GM12878 (cell line): ENCODE results near the gene TMEM88. TPM values are rescaled to one million over a fixed set of nuclear protein-coding genes. Genes with fewer than 3 reads are reported as not detected.

Experiments
- ATAC-seq: fragments of 200-7000 bp; cut with Tn5 transposase; 3 replicates; pipeline ENCODE4 v1.9.1; 2020; ENCODE audit warnings: mild to moderate bottlenecking, moderate library complexity
- BruUV-seq: library from RNA; stranded (reverse); fragments of 400-500 nt; replicated peaks from 2 replicates; lab custom pipeline; 2021; lab: Mats Ljungman, UMichigan
- CTCF ChIA-PET: fragments of 300-600 bp; sonication (Branson Sonifier 250); formaldehyde crosslinking; extraction: SDS; loops from one replicate; lab custom pipeline; 2021; ENCODE audit warnings: inconsistent platforms; lab: Yijun Ruan, JAX
- POLR2A ChIA-PET: fragments of 350-600 bp; formaldehyde crosslinking; extraction: SDS; loops from one replicate; lab custom pipeline; 2021; ENCODE audit warnings: inconsistent platforms; lab: Charles Lee
- RAD21 ChIA-PET: fragments of 300-600 bp; sonication (Branson Sonifier 250); formaldehyde crosslinking; loops from one replicate; lab custom pipeline; 2023; ENCODE audit warnings: antibody characterized with exemption; ENCODE audit not compliant: unreplicated experiment; lab: Charles Lee
- SMC1A ChIA-PET: fragments of 300-600 bp; sonication (Branson Sonifier 250); formaldehyde crosslinking; loops from one replicate; lab custom pipeline; 2023; ENCODE audit not compliant: unreplicated experiment, uncharacterized antibody; lab: Charles Lee
- DNase-seq: peaks from one replicate; pipeline ENCODE4 v3.0.0-alpha.2; 2011; ENCODE audit warnings: low read depth, low spot score
- FAIRE-seq: peaks from 3 replicates; lab custom pipeline; 2011; peaks lifted over from hg19 to GRCh38; lab: Jason Lieb, UNC
- H2AFZ ChIP-seq: 2 replicates; pipeline ENCODE4 v1.6.0; 2011; ENCODE audit warnings: low read depth, low read length, control low read depth; ENCODE audit not compliant: control insufficient read depth
- H3K27ac ChIP-seq: 2 replicates; pipeline ENCODE4 v1.5.1; 2011; ENCODE audit warnings: control low read depth; ENCODE audit not compliant: control insufficient read depth, insufficient read depth
- H3K27me3 ChIP-seq, 2 experiments: replicated peaks in 1 of 2; 2 replicates each; pipeline versions ENCODE4 v1.6.0 to v1.6.1; 2011; ENCODE audit warnings: low read length in 1 of 2; ENCODE audit not compliant: control insufficient read depth in 2 of 2, insufficient read depth in 2 of 2
- H3K36me3 ChIP-seq, 2 experiments: 2 replicates each; pipeline ENCODE4 v1.5.1; 2011; ENCODE audit warnings: low read length in 1 of 2; ENCODE audit not compliant: control insufficient read depth in 2 of 2, insufficient read depth in 2 of 2
- H3K4me1 ChIP-seq: 2 replicates; pipeline ENCODE4 v1.6.1; 2011; ENCODE audit warnings: mild to moderate bottlenecking, low read length, moderate library complexity, mixed read lengths; ENCODE audit not compliant: control insufficient read depth, insufficient read depth
- H3K4me2 ChIP-seq: 2 replicates; pipeline ENCODE4 v1.6.0; 2011; ENCODE audit warnings: control low read depth; ENCODE audit not compliant: control insufficient read depth, insufficient read depth
- H3K4me3 ChIP-seq: fragments of 200-600 bp; sonication (generic); 2 replicates; pipeline ENCODE4 v1.5.1; 2016
- H3K79me2 ChIP-seq: 2 replicates; pipeline ENCODE4 v1.6.0; 2011; ENCODE audit warnings: low read length; ENCODE audit not compliant: control insufficient read depth, insufficient read depth
- H3K9ac ChIP-seq: 2 replicates; pipeline ENCODE4 v1.8.0; 2011; ENCODE audit warnings: low read length, control low read depth, mixed read lengths; ENCODE audit not compliant: control insufficient read depth, insufficient read depth
- H3K9me3 ChIP-seq: replicated peaks from 3 replicates; pipeline ENCODE4 v1.5.1; 2011; ENCODE audit warnings: mild to moderate bottlenecking, low read length; ENCODE audit not compliant: control insufficient read depth, insufficient read depth
- H4K20me1 ChIP-seq: 2 replicates; pipeline ENCODE4 v1.6.0; 2011; ENCODE audit not compliant: control insufficient read depth, insufficient read depth
- CHD2 ChIP-seq: IDR thresholded peaks from 2 replicates; pipeline ENCODE4 v1.6.1; 2011; ENCODE audit warnings: low read depth, low read length, improper control_type of control experiment, borderline replicate concordance
- CREB1 ChIP-seq: IDR thresholded peaks from 2 replicates; pipeline ENCODE4 v1.6.1; 2012; ENCODE audit warnings: low read depth, mild to moderate bottlenecking, inconsistent platforms
- EP300 ChIP-seq, 2 experiments: fragments of 150-350 bp in 1 of 2; IDR thresholded peaks; 2 replicates each; pipeline ENCODE4 v1.6.1; 2011 to 2012; ENCODE audit warnings: low read depth in 2 of 2, low read length in 2 of 2, borderline replicate concordance in 1 of 2, improper control_type of control experiment in 1 of 2, inconsistent platforms in 1 of 2; ENCODE audit not compliant: control insufficient read depth in 1 of 2
- IRF4 ChIP-seq: IDR thresholded peaks from 2 replicates; pipeline ENCODE4 v1.6.1; 2011; ENCODE audit warnings: low read depth, low read length
- NR2C1 ChIP-seq: fragments of 450-650 bp; IDR thresholded peaks from 2 replicates; pipeline ENCODE4 v1.6.1; 2017; ENCODE audit warnings: antibody characterized with exemption, mild to moderate bottlenecking, moderate library complexity
- POLR2A ChIP-seq: IDR thresholded peaks from 2 replicates; pipeline ENCODE4 v1.6.1; 2011; ENCODE audit warnings: low read depth, mild to moderate bottlenecking, low read length
- SP1 ChIP-seq: IDR thresholded peaks from one replicate; pipeline ENCODE4 v1.6.1; 2011; ENCODE audit warnings: low read depth, low read length
- SRF ChIP-seq, 2 experiments: IDR thresholded peaks; 2 replicates each; pipeline ENCODE4 v1.6.1; 2011; ENCODE audit warnings: low read depth in 2 of 2, low read length in 2 of 2, mild to moderate bottlenecking in 1 of 2, moderate library complexity in 1 of 2
- WRNIP1 ChIP-seq: IDR thresholded peaks from 2 replicates; pipeline ENCODE4 v1.6.1; 2011; ENCODE audit warnings: low read depth, low read length, improper control_type of control experiment, borderline replicate concordance
- WGBS: methylation state at CpG from one replicate; pipeline ENCODE4 v1.1.6; 2016; ENCODE audit warnings: low lambda C conversion rate; ENCODE audit not compliant: insufficient replicate concordance, insufficient coverage; ENCODE audit errors: missing lambda C conversion rate; 5-methylcytosine and 5-hydroxymethylcytosine counted together
- in situ Hi-C: fragments of 300-500 bp; cut with MboI; formaldehyde crosslinking; loops from 9 replicates; pipeline ENCODE4 v1.14.3; 2018; ENCODE audit warnings: mixed read lengths
- intact Hi-C: fragments of 100-400 bp; cut with micrococcal nuclease; formaldehyde crosslinking; loops from one replicate; pipeline ENCODE4 v1.14.2; 2022; ENCODE audit not compliant: unreplicated experiment
- polyA plus RNA-seq, 11 experiments: library from polyadenylated mRNA; depleted of rRNA in 4 of 11; unstranded in 6 of 11; stranded (reverse) in 5 of 11; fragments of >200 nt; fragmentation: Nextera tagmentation in 4 of 11; fragmentation: Illumina TruSeq in 1 of 11; extraction: Ambion mirVana in 4 of 11; extraction: Trizol in 1 of 11; gene quantifications; 1 replicate in 1 of 11; 2 replicates in 10 of 11; pipeline versions ENCODE4 v1.2.1 to v1.2.3, GENCODE V29; 2011 to 2016; ENCODE audit warnings: inconsistent platforms in 2 of 11, missing spikeins in 2 of 11, low read depth in 1 of 11
- total RNA-seq, 4 experiments: library from RNA; depleted of rRNA in 3 of 4; stranded (reverse); fragments of >200 nt in 3 of 4; fragmentation: Illumina TruSeq in 1 of 4; extraction: Trizol in 1 of 4; gene quantifications; 2 replicates each; pipeline versions ENCODE4 v1.2.1 to v1.2.3, GENCODE V29; 2013 to 2021

TMEM88 gene
- total and polyA plus RNA-seq, 10 of the 15 experiments (the other 5 are each of a cell fraction or from before 2014, with no cell fraction given): 0.21 to 2.2 (median 0.62) TPM; not detected in 5

- TF ChIP-seq CHD2: 0 out of 2 replicates have a peak, but pooled peaks have one; percentile 24
Measured at GRCh38 chr17:7883781-7884386, 29.0 kb downstream of the TMEM88 start (continued).

DNA sequence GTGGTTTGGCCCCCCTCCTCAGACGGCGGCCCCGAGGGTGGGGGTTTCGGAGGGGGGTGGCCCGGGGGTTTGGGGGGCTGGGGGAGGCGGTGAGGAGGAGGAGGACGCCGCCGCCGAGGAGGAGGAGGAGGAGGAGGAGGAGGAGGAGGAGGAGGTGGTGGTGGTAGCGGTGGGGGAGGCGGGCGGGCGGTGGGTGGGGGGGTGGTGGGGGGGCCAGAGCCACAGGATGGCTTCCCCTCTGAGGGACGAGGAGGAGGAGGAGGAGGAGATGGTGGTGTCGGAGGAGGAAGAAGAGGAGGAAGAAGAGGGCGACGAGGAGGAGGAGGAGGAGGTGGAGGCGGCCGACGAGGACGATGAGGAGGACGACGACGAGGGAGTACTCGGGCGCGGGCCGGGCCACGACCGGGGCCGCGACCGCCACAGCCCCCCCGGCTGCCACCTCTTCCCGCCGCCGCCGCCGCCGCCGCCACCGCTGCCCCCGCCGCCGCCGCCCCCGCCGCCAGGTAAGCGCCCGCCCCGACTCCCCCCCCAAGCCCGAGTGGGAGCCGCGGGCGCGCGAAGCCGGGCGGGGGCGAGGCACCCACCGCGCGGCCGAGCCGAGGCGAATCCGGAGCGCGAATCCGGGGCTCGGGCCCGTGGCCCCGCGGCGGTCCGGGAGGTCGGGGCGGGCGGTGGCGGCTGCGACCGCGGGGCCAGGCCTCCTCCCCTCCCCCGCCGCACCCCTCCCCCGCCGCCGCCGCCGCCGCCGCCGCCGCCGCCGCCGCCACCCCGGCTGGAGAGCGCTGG lies 29.9 kb downstream of the TMEM88 start:
- in situ Hi-C loops (no loop called here), intact Hi-C loops (no loop called here)
- TF ChIP-seq SP1 (no peak), EP300 (IDR thresholded peaks at IDR 0.05; ENCODE audit: borderline replicate concordance in 1 of 2, control insufficient read depth in 1 of 2, low read depth in 2 of 2, low read length in 2 of 2) (no peak), SRF (IDR thresholded peaks at IDR 0.05; ENCODE audit: low read depth in 2 of 2, low read length in 2 of 2) (no peak), WRNIP1 (no peak), NR2C1 (no peak), IRF4 (no peak), CREB1 (no peak), POLR2A (peak; percentile 35; the same call in 1 of the 2 replicates)
- H3K27me3 ChIP-seq: no peaks in the 10 kb centered on the region
- ChIA-PET CTCF (interaction anchor here (1.5 kb wide), 1 partner anchor 50 kb away, joined by 4 read pairs; no protein-coding TSS in a partner anchor), RAD21 (interaction anchor here (0.5 to 1.5 kb wide), 2 partner anchors 23 to 74 kb away, joined by 3 read pairs; no protein-coding TSS in a partner anchor), POLR2A (interaction anchor here (0.6 to 1.0 kb wide), 3 partner anchors 28 to 198 kb away, joined by 3 to 5 read pairs (median 3); partner anchors contain the start of gene NAA38), SMC1A (no interaction called here)
- H3K4me2 ChIP-seq: no peak overlapping the region
- peaks cover 18% of the 10 kb centered on the region for H3K4me1 ChIP-seq
- H2AFZ ChIP-seq: no peak overlapping the region; the same call in 1 of the 2 replicates
- H3K27ac ChIP-seq: peak overlapping the region; percentile 91
- ATAC-seq (no peak), DNase-seq (no peak), FAIRE-seq (no peak)
- 0% methylated on average over 3 of the region's 100 CpGs for WGBS
- H3K36me3 ChIP-seq: peaks cover 0 to under 1% of the 10 kb centered on the region in 2 experiments; a peak in 2 of 4 replicates
- H3K9ac ChIP-seq: peak overlapping the region; percentile 87; the same call in 1 of the 2 replicates
- peaks cover 45% of the 10 kb centered on the region for H3K79me2 ChIP-seq
- no TSS peak for BruUV-seq
- no peaks in the 10 kb centered on the region for H3K9me3 ChIP-seq
- no peaks in the 10 kb centered on the region for H4K20me1 ChIP-seq
- H3K4me3 ChIP-seq: peak overlapping the region; percentile 88; the same call in 1 of the 2 replicates
